ENCODE measurements around the gene IFIT1. TPM values are rescaled to one million over a fixed set of nuclear protein-coding genes. Genes with fewer than 3 reads are reported as not detected.

IFIT1 gene
- total and polyA plus RNA-seq, 2 donors (not counting 3 experiments of a cell fraction or from before 2014, with no cell fraction given): 0.51 to 0.75 TPM

- intact Hi-C loops (cut with micrococcal nuclease): loop anchor here (1.0 kb wide), 2 partner anchors 41 to 90 kb away; no protein-coding TSS in a partner anchor
- no TSS peak for BruUV-seq (replicated peaks)
- dilution Hi-C loops (cut with MboI; ENCODE audit: extremely low pct_ligation_motif_present, low sequenced_read_pairs): no loop called here
- H3K4me2 ChIP-seq (ENCODE audit: insufficient read depth, low read length): no peak overlapping the region
- ChIA-PET POLR2A (no interaction called here), CTCF (interaction anchor here (0.7 to 2.9 kb wide), 40 partner anchors 8 to 296 kb away, joined by 3 to 35 read pairs (median 5); partner anchors contain the start of genes IFIT1, IFIT1B, IFIT2 and IFIT3)
- H3K9me3 ChIP-seq (replicated peaks; ENCODE audit: control insufficient read depth, insufficient read depth, low read length): no peaks in the 10 kb centered on the region
- TF ChIP-seq CTCF (IDR thresholded peaks at IDR 0.05; ENCODE audit: extremely low read depth in 1 of 2, insufficient read depth in 1 of 2, low read depth in 1 of 2, low read length in 2 of 2) (peak; percentile 43 to 52), JUN (IDR thresholded peaks at IDR 0.05; ENCODE audit: borderline replicate concordance, insufficient read depth, insufficient read length, low read depth) (no peak)
- H2AFZ ChIP-seq (ENCODE audit: low read depth, low read length): no peak overlapping the region
- no peaks in the 10 kb centered on the region for H3K79me2 ChIP-seq (ENCODE audit: control insufficient read depth, insufficient read depth, low read length)
- H3K4me3 ChIP-seq (replicated peaks in 1 of 3; ENCODE audit: insufficient read depth in 1 of 3, low read depth in 1 of 3, low read length in 3 of 3): no peak overlapping the region
- no peaks in the 10 kb centered on the region for H3K9me1 ChIP-seq (replicated peaks; ENCODE audit: control insufficient read depth, extremely low read depth, insufficient read depth, low read length)
- no peaks in the 10 kb centered on the region for H4K20me1 ChIP-seq (replicated peaks; ENCODE audit: control insufficient read depth, extremely low read depth, insufficient read depth, low read length)
- H3K4me1 ChIP-seq (ENCODE audit: control insufficient read depth, extremely low read depth, insufficient read depth, low read length): peaks cover 6% of the 10 kb centered on the region
- no peak overlapping the region for H3K9ac ChIP-seq (replicated peaks; ENCODE audit: extremely low read depth, insufficient read depth, low read length)
- H3K27ac ChIP-seq (ENCODE audit: insufficient read depth, low read depth, low read length): no peak overlapping the region
- peak; percentile 61 for DNase-seq (ENCODE audit: low read depth, low spot score)
- no peaks in the 10 kb centered on the region for H3K36me3 ChIP-seq (ENCODE audit: control insufficient read depth in 2 of 2, extremely low read depth in 1 of 2, insufficient read depth in 2 of 2, low read length in 2 of 2)
- no peak for FAIRE-seq
- H3K27me3 ChIP-seq (ENCODE audit: control insufficient read depth in 2 of 2, insufficient read depth in 2 of 2, low read length in 2 of 2): peaks cover 4 to 8% of the 10 kb centered on the region in 2 experiments
Measured at GRCh38 chr10:89369156-89370105, 23.0 kb upstream of the IFIT1 start.

GRCh38 chr10:89371079-89371478 lies 21.3 kb upstream of the IFIT1 start:
- intact Hi-C loops (cut with micrococcal nuclease) (no loop called here), dilution Hi-C loops (cut with MboI; ENCODE audit: extremely low pct_ligation_motif_present, low sequenced_read_pairs) (no loop called here)
- H3K4me2 ChIP-seq (ENCODE audit: insufficient read depth, low read length): no peak overlapping the region
- no peak overlapping the region for H2AFZ ChIP-seq (ENCODE audit: low read depth, low read length)
- no TSS peak for BruUV-seq (replicated peaks)
- H3K27me3 ChIP-seq (ENCODE audit: control insufficient read depth in 2 of 2, insufficient read depth in 2 of 2, low read length in 2 of 2): peaks cover 2 to 6% of the 10 kb centered on the region in 2 experiments
- CTCF ChIA-PET: no interaction called here
- H3K27ac ChIP-seq (ENCODE audit: insufficient read depth, low read depth, low read length): no peak overlapping the region
- no peaks in the 10 kb centered on the region for H3K79me2 ChIP-seq (ENCODE audit: control insufficient read depth, insufficient read depth, low read length)
- no peak for FAIRE-seq
- H3K4me1 ChIP-seq (ENCODE audit: control insufficient read depth, extremely low read depth, insufficient read depth, low read length): peaks cover 11% of the 10 kb centered on the region
- POLR2A ChIA-PET: no interaction called here
- no peaks in the 10 kb centered on the region for H3K9me1 ChIP-seq (replicated peaks; ENCODE audit: control insufficient read depth, extremely low read depth, insufficient read depth, low read length)
- no peaks in the 10 kb centered on the region for H3K9me3 ChIP-seq (replicated peaks; ENCODE audit: control insufficient read depth, insufficient read depth, low read length)
- no peak overlapping the region for H3K9ac ChIP-seq (replicated peaks; ENCODE audit: extremely low read depth, insufficient read depth, low read length)
- TF ChIP-seq POLR2AphosphoS5 (IDR thresholded peaks at IDR 0.05; ENCODE audit: insufficient read depth, low read depth, low read length) (no peak), MYC (IDR thresholded peaks at IDR 0.05; ENCODE audit: low read depth, low read length) (no peak), EZH2 (IDR thresholded peaks at IDR 0.05; ENCODE audit: borderline replicate concordance, low read depth, low read length, severe bottlenecking) (no peak), JUN (IDR thresholded peaks at IDR 0.05; ENCODE audit: borderline replicate concordance, insufficient read depth, insufficient read length, low read depth) (no peak), MAX (IDR thresholded peaks at IDR 0.05; ENCODE audit: insufficient read depth, insufficient read length) (no peak), CTCF (IDR thresholded peaks at IDR 0.05; ENCODE audit: extremely low read depth in 1 of 2, insufficient read depth in 1 of 2, low read depth in 1 of 2, low read length in 2 of 2) (no peak), GATA2 (IDR thresholded peaks at IDR 0.05; ENCODE audit: insufficient read depth, insufficient read length, low read depth, low read length) (no peak), FOS (IDR thresholded peaks at IDR 0.05; ENCODE audit: borderline replicate concordance, insufficient read depth, low read length) (no peak), POLR2A (IDR thresholded peaks at IDR 0.05; ENCODE audit: low read depth, low read length) (no peak)
- no peak for DNase-seq (ENCODE audit: low read depth, low spot score)
- H3K36me3 ChIP-seq (ENCODE audit: control insufficient read depth in 2 of 2, extremely low read depth in 1 of 2, insufficient read depth in 2 of 2, low read length in 2 of 2): no peaks in the 10 kb centered on the region
- no peaks in the 10 kb centered on the region for H4K20me1 ChIP-seq (replicated peaks; ENCODE audit: control insufficient read depth, extremely low read depth, insufficient read depth, low read length)
- no peak overlapping the region for H3K4me3 ChIP-seq (replicated peaks in 1 of 3; ENCODE audit: insufficient read depth in 1 of 3, low read depth in 1 of 3, low read length in 3 of 3)

All from endothelial cell of umbilical vein (primary cell).